ENCODE results near the gene GABBR1.

DNA sequence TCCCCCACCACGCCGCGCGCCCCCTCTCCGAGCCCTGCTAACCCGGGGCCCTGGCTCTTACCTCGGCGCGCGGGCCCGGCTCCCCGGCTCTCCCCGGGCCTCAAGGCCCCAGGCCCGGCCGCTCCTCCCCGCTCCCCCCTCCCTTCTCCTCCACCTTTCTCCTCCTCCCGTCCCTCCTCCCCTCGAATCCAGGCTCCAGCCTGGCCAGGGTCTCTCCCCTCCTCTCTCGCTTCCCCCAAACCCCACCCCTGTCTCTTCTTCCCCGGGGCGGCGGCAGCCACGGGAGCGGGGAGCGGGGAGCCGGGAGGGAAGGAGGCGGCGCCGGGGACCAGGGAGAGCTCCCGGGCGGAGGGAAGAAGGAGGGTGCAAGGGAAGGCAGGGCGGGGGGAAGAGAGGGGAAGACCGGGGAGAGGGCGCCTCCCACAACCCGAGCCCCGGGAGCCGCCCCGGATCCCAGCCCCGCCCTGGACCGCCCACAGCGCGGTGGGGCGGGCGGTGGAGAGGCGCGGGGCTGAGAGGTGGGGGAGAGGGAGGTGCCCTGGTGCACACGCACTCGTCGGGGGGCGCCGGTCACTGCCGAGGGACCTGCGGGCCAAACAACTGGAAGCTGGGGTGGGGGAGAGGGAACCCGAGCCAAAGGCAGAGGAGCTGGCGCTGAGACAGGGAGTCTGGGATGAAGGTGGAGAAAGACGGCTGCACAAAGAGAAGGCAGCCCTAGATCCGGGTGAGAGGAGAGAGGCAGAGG lies at the start of gene GABBR1:
- TF ChIP-seq, protein P1, sequence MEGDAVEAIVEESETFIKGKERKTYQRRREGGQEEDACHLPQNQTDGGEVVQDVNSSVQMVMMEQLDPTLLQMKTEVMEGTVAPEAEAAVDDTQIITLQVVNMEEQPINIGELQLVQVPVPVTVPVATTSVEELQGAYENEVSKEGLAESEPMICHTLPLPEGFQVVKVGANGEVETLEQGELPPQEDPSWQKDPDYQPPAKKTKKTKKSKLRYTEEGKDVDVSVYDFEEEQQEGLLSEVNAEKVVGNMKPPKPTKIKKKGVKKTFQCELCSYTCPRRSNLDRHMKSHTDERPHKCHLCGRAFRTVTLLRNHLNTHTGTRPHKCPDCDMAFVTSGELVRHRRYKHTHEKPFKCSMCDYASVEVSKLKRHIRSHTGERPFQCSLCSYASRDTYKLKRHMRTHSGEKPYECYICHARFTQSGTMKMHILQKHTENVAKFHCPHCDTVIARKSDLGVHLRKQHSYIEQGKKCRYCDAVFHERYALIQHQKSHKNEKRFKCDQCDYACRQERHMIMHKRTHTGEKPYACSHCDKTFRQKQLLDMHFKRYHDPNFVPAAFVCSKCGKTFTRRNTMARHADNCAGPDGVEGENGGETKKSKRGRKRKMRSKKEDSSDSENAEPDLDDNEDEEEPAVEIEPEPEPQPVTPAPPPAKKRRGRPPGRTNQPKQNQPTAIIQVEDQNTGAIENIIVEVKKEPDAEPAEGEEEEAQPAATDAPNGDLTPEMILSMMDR (IDR thresholded peaks at IDR 0.05): no peak
- TF ChIP-seq RFX5 (IDR thresholded peaks at IDR 0.05; ENCODE audit: low read length): no peak
- no peak for TF ChIP-seq RAD21 (IDR thresholded peaks at IDR 0.05; ENCODE audit: low read length)
- no peak for TF ChIP-seq JUND (IDR thresholded peaks at IDR 0.05)
- no peak for TF ChIP-seq EZH2phosphoT487 (IDR thresholded peaks at IDR 0.05; ENCODE audit: borderline replicate concordance, low read depth)
- no peak for TF ChIP-seq YY1 (IDR thresholded peaks at IDR 0.05; ENCODE audit: low read depth)
